Right kidney (tissue), 1 donor: ENCODE data around the gene RRBP1.
A peak's percentile ranks its signal among the peaks of the same experiment; 100 is the strongest.

ENCODE experiments used
- DNase-seq: peaks from one replicate; pipeline ENCODE4 v3.0.0-alpha.2; 2016

Gene RRBP1

GRCh38 chr20:17610566-17611289 lies 71.3 kb downstream of the RRBP1 start:
- DNase-seq: peak; percentile 19

GRCh38 chr20:17609811-17610377 lies 72.1 kb downstream of the RRBP1 start:
- no peak for DNase-seq

GRCh38 chr20:17608701-17609497 lies 73.1 kb downstream of the RRBP1 start:
- no peak for DNase-seq

- DNase-seq: no peak
Observed at GRCh38 chr20:17606001-17606400, 76.0 kb downstream of the RRBP1 start.

- DNase-seq: no peak
Observed at GRCh38 chr20:17605131-17605660, 76.8 kb downstream of the RRBP1 start.

- no peak for DNase-seq
Observed at GRCh38 chr20:17602493-17602892, 79.5 kb downstream of the RRBP1 start.

- DNase-seq: no peak
Observed at GRCh38 chr20:17601957-17602356, 80.1 kb downstream of the RRBP1 start.

- DNase-seq: no peak
Observed at GRCh38 chr20:17598013-17598550, 84.0 kb downstream of the RRBP1 start.

GRCh38 chr20:17595856-17596255 lies 86.2 kb downstream of the RRBP1 start:
- no peak for DNase-seq

- DNase-seq: no peak
Observed at GRCh38 chr20:17594443-17594842, 87.6 kb downstream of the RRBP1 start.

GRCh38 chr20:17593902-17594301 lies 88.1 kb downstream of the RRBP1 start:
- no peak for DNase-seq

- DNase-seq: no peak
Observed at GRCh38 chr20:17590245-17590644, 91.8 kb downstream of the RRBP1 start.

GRCh38 chr20:17589161-17589834 lies 92.7 kb downstream of the RRBP1 start:
- DNase-seq: no peak

- DNase-seq: no peak
Observed at GRCh38 chr20:17587824-17588223, 94.2 kb downstream of the RRBP1 start.

GRCh38 chr20:17587148-17587547 lies 94.9 kb downstream of the RRBP1 start:
- DNase-seq: no peak

GRCh38 chr20:17586250-17586649 lies 95.8 kb downstream of the RRBP1 start:
- no peak for DNase-seq

GRCh38 chr20:17584689-17585088 lies 97.4 kb downstream of the RRBP1 start:
- no peak for DNase-seq

- no peak for DNase-seq
Observed at GRCh38 chr20:17583126-17583525, 98.9 kb downstream of the RRBP1 start.

GRCh38 chr20:17580895-17581294 lies 101.1 kb downstream of the RRBP1 start:
- no peak for DNase-seq

GRCh38 chr20:17579369-17580039 lies 102.5 kb downstream of the RRBP1 start:
- no peak for DNase-seq

GRCh38 chr20:17576215-17576614 lies 105.8 kb downstream of the RRBP1 start:
- DNase-seq: no peak

GRCh38 chr20:17573463-17573862 lies 108.6 kb downstream of the RRBP1 start:
- no peak for DNase-seq
